DMS153 treated with DMSO at 0.1 percent for 48 hours (cell line): ENCODE measurements around the gene ATP7B.

ENCODE experiments used
- DNase-seq: peaks from one replicate; lab custom pipeline; 2025; ENCODE audit not compliant: unreplicated experiment; lab: John Stamatoyannopoulos, UW

Gene ATP7B

GRCh38 chr13:51978796-51979556 is 32.3 kb downstream of the ATP7B start:
- no peak for DNase-seq

- no peak for DNase-seq
Observed at GRCh38 chr13:51977625-51978024, 33.6 kb downstream of the ATP7B start.

GRCh38 chr13:51976890-51977289 is 34.4 kb downstream of the ATP7B start:
- DNase-seq, result no peak

GRCh38 chr13:51976423-51976822 is 34.8 kb downstream of the ATP7B start:
- no peak for DNase-seq

- DNase-seq, result no peak
Observed at GRCh38 chr13:51974482-51974881, 36.8 kb downstream of the ATP7B start.

GRCh38 chr13:51971520-51972426 is 39.5 kb downstream of the ATP7B start:
- peak; percentile 35 for DNase-seq

GRCh38 chr13:51970349-51970748 is 40.9 kb downstream of the ATP7B start:
- DNase-seq, result no peak

GRCh38 chr13:51967482-51968446 is 43.5 kb downstream of the ATP7B start:
- DNase-seq, result no peak

GRCh38 chr13:51966186-51966585 is 45.1 kb downstream of the ATP7B start:
- no peak for DNase-seq

- DNase-seq, result no peak
Observed at GRCh38 chr13:51961493-51962403, 49.5 kb downstream of the ATP7B start.

GRCh38 chr13:51960766-51961165 is 50.5 kb downstream of the ATP7B start:
- no peak for DNase-seq

GRCh38 chr13:51959773-51960172 is 51.5 kb downstream of the ATP7B start:
- DNase-seq, result no peak

- DNase-seq, result peak; percentile 29
Observed at GRCh38 chr13:51958217-51958547, 53.1 kb downstream of the ATP7B start.

GRCh38 chr13:51957377-51958216 is 53.7 kb downstream of the ATP7B start:
- DNase-seq, result no peak

- DNase-seq, result no peak
Observed at GRCh38 chr13:51956717-51957116, 54.5 kb downstream of the ATP7B start.

GRCh38 chr13:51955816-51956603 is 55.2 kb downstream of the ATP7B start:
- no peak for DNase-seq

GRCh38 chr13:51955281-51955771 is 55.9 kb downstream of the ATP7B start:
- no peak for DNase-seq
